ENCODE data around the gene METTL3.
A peak's percentile ranks its signal among the peaks of the same experiment; 100 is the strongest.
"Not testable (repeated sequence)": the region's sequence is repeated elsewhere in the genome, so short reads cannot be mapped to it uniquely, and the experiment has no call there.

Gene METTL3

GRCh38 chr14:21510735-21511657 lies at the start of gene METTL3:
METTL3 (minus strand) TSS chr14:21511340; CDS start chr14:21511223, 117 bp downstream.
- peak; percentile 97 to 99 for DNase-seq

GRCh38 chr14:21558703-21559170 lies 47.6 kb upstream of the METTL3 start:
- no peak for DNase-seq

GRCh38 chr14:21557084-21557901 lies 46.2 kb upstream of the METTL3 start:
- peak; percentile 59 to 97 for DNase-seq

GRCh38 chr14:21556378-21557083 lies 45.4 kb upstream of the METTL3 start:
- DNase-seq: peak in 1 of 2 donors; percentile 1

GRCh38 chr14:21553266-21553665 lies 42.1 kb upstream of the METTL3 start:
- DNase-seq: no peak

GRCh38 chr14:21544588-21544987 lies 33.4 kb upstream of the METTL3 start:
- not testable (repeated sequence) for DNase-seq

GRCh38 chr14:21543963-21544362 lies 32.8 kb upstream of the METTL3 start:
- no peak for DNase-seq

GRCh38 chr14:21543521-21543960 lies 32.4 kb upstream of the METTL3 start:
- no peak for DNase-seq

- DNase-seq: no peak
Observed at GRCh38 chr14:21541413-21542074, 30.4 kb upstream of the METTL3 start.

- DNase-seq: no peak
Observed at GRCh38 chr14:21539189-21539940, 28.2 kb upstream of the METTL3 start.

- no peak for DNase-seq
Observed at GRCh38 chr14:21537090-21537424, 25.9 kb upstream of the METTL3 start.

- no peak for DNase-seq
Observed at GRCh38 chr14:21536418-21537089, 25.4 kb upstream of the METTL3 start.

GRCh38 chr14:21535545-21536417 lies 24.6 kb upstream of the METTL3 start:
- no peak for DNase-seq

GRCh38 chr14:21534576-21534975 lies 23.4 kb upstream of the METTL3 start:
- DNase-seq: no peak

- DNase-seq: no peak
Observed at GRCh38 chr14:21533294-21533693, 22.2 kb upstream of the METTL3 start.

- DNase-seq: no peak
Observed at GRCh38 chr14:21529515-21529914, 18.4 kb upstream of the METTL3 start.

GRCh38 chr14:21528381-21529348 lies 17.5 kb upstream of the METTL3 start:
- no peak for DNase-seq

GRCh38 chr14:21527318-21527679 lies 16.2 kb upstream of the METTL3 start:
- DNase-seq: no peak
